ENCODE measurements around the gene DGKD.

The DGKD gene

GRCh38 chr2:233501198-233502076 lies 147.1 kb downstream of the DGKD start:
- Histone ChIP-seq H3K9ac (no peak overlapping the region), H4K20me1 (ENCODE audit: insufficient read depth) (no peaks in the 10 kb centered on the region), H3K27me3 (ENCODE audit: insufficient read depth, low read depth) (no peaks in the 10 kb centered on the region), H3K4me1 (ENCODE audit: low read depth, poor library complexity, severe bottlenecking) (no peaks in the 10 kb centered on the region), H3K36me3 (ENCODE audit: insufficient read depth) (no peaks in the 10 kb centered on the region), H2AFZ (ENCODE audit: low read depth) (no peak overlapping the region), H3K79me2 (ENCODE audit: insufficient read depth, low read depth) (no peaks in the 10 kb centered on the region), H3K27ac (no peak overlapping the region), H3K4me3 (IDR thresholded peaks at IDR 0.05; ENCODE audit: insufficient read depth, low read depth, low read length) (no peak overlapping the region), H3K4me2 (no peak overlapping the region)
- TF ChIP-seq CTCF (conservative IDR thresholded peaks at IDR 0.05; ENCODE audit: low read depth, low read length) = no peak

- Histone ChIP-seq H3K9ac (no peak overlapping the region), H3K4me1 (ENCODE audit: low read depth, poor library complexity, severe bottlenecking) (no peaks in the 10 kb centered on the region), H3K4me2 (no peak overlapping the region), H3K27me3 (ENCODE audit: insufficient read depth, low read depth) (no peaks in the 10 kb centered on the region), H4K20me1 (ENCODE audit: insufficient read depth) (no peaks in the 10 kb centered on the region), H2AFZ (ENCODE audit: low read depth) (no peak overlapping the region), H3K4me3 (IDR thresholded peaks at IDR 0.05; ENCODE audit: insufficient read depth, low read depth, low read length) (no peak overlapping the region), H3K27ac (no peak overlapping the region), H3K36me3 (ENCODE audit: insufficient read depth) (no peaks in the 10 kb centered on the region), H3K79me2 (ENCODE audit: insufficient read depth, low read depth) (no peaks in the 10 kb centered on the region)
- no peak for TF ChIP-seq CTCF (conservative IDR thresholded peaks at IDR 0.05; ENCODE audit: low read depth, low read length)
These were observed 149.2 kb downstream of the DGKD start for GRCh38 chr2:233503481-233503880.

GRCh38 chr2:233503947-233504637 lies 149.8 kb downstream of the DGKD start:
- Histone ChIP-seq H4K20me1 (ENCODE audit: insufficient read depth) (no peaks in the 10 kb centered on the region), H3K9ac (no peak overlapping the region), H3K4me3 (IDR thresholded peaks at IDR 0.05; ENCODE audit: insufficient read depth, low read depth, low read length) (no peak overlapping the region), H3K27ac (no peak overlapping the region), H3K4me2 (no peak overlapping the region), H2AFZ (ENCODE audit: low read depth) (no peak overlapping the region), H3K27me3 (ENCODE audit: insufficient read depth, low read depth) (no peaks in the 10 kb centered on the region), H3K36me3 (ENCODE audit: insufficient read depth) (no peaks in the 10 kb centered on the region), H3K4me1 (ENCODE audit: low read depth, poor library complexity, severe bottlenecking) (no peaks in the 10 kb centered on the region), H3K79me2 (ENCODE audit: insufficient read depth, low read depth) (no peaks in the 10 kb centered on the region)
- TF ChIP-seq CTCF (conservative IDR thresholded peaks at IDR 0.05; ENCODE audit: low read depth, low read length) = no peak

GRCh38 chr2:233513953-233514655 lies 159.8 kb downstream of the DGKD start:
- Histone ChIP-seq H3K27ac (no peak overlapping the region), H3K4me2 (peak overlapping the region; percentile 8; the same call in 1 of the 2 replicates), H3K36me3 (ENCODE audit: insufficient read depth) (no peaks in the 10 kb centered on the region), H3K4me3 (IDR thresholded peaks at IDR 0.05; ENCODE audit: insufficient read depth, low read depth, low read length) (no peak overlapping the region), H2AFZ (ENCODE audit: low read depth) (no peak overlapping the region), H4K20me1 (ENCODE audit: insufficient read depth) (no peaks in the 10 kb centered on the region), H3K27me3 (ENCODE audit: insufficient read depth, low read depth) (no peaks in the 10 kb centered on the region), H3K79me2 (ENCODE audit: insufficient read depth, low read depth) (no peaks in the 10 kb centered on the region), H3K4me1 (ENCODE audit: low read depth, poor library complexity, severe bottlenecking) (peaks cover 6% of the 10 kb centered on the region), H3K9ac (no peak overlapping the region)
- no peak for TF ChIP-seq CTCF (conservative IDR thresholded peaks at IDR 0.05; ENCODE audit: low read depth, low read length)

All from KMS-11 (cell line).